Mesendoderm (in vitro differentiated cells): ENCODE data around the gene THAP8.
"Not testable (repeated sequence)": the region's sequence is repeated elsewhere in the genome, so short reads cannot be mapped to it uniquely, and the experiment has no call there.

ENCODE experiments used
- DNase-seq: peaks from one replicate; pipeline ENCODE4 v3.0.0; 2013
- H2AK5ac ChIP-seq: 2 replicates; pipeline ENCODE4 v1.6.1; 2013; ENCODE audit warnings: low read length, inconsistent platforms
- H2BK120ac ChIP-seq: 2 replicates; pipeline ENCODE4 v1.6.1; 2013; ENCODE audit warnings: low read depth, mild to moderate bottlenecking, low read length, moderate library complexity, mixed read lengths
- H2BK15ac ChIP-seq: replicated peaks from 2 replicates; pipeline ENCODE4 v1.6.1; 2013; ENCODE audit warnings: low read depth, mild to moderate bottlenecking, moderate library complexity
- H2BK5ac ChIP-seq: 2 replicates; pipeline ENCODE4 v1.6.1; 2013; ENCODE audit warnings: low read length, inconsistent platforms
- H3K18ac ChIP-seq: 2 replicates; pipeline ENCODE4 v1.6.1; 2013; ENCODE audit warnings: mild to moderate bottlenecking, low read length, mixed read lengths
- H3K23ac ChIP-seq: one replicate; pipeline ENCODE4 v1.6.1; 2013; ENCODE audit warnings: low read length
- H3K27ac ChIP-seq: 2 replicates; pipeline ENCODE4 v1.5.1; 2013; ENCODE audit warnings: low read depth, mild to moderate bottlenecking, inconsistent platforms, low read length, moderate library complexity
- H3K27me3 ChIP-seq: 2 replicates; pipeline ENCODE4 v1.6.1; 2013; ENCODE audit warnings: low read length, control low read depth, mild to moderate bottlenecking, inconsistent platforms; ENCODE audit not compliant: insufficient read depth, poor library complexity
- H3K36me3 ChIP-seq: 2 replicates; pipeline ENCODE4 v1.6.1; 2013; ENCODE audit warnings: low read length, inconsistent platforms; ENCODE audit not compliant: control insufficient read depth, insufficient read depth
- H3K4ac ChIP-seq: one replicate; pipeline ENCODE4 v1.6.1; 2013; ENCODE audit warnings: low read depth, mild to moderate bottlenecking, low read length, moderate library complexity
- H3K4me1 ChIP-seq: 2 replicates; pipeline ENCODE4 v1.6.1; 2013; ENCODE audit warnings: low read depth, low read length, inconsistent platforms; ENCODE audit not compliant: control insufficient read depth
- H3K4me2 ChIP-seq: 2 replicates; pipeline ENCODE4 v1.6.1; 2013; ENCODE audit warnings: low read length
- H3K4me3 ChIP-seq: 2 replicates; pipeline ENCODE4 v1.5.1; 2013; ENCODE audit warnings: mild to moderate bottlenecking, low read length
- H3K56ac ChIP-seq: one replicate; pipeline ENCODE4 v1.6.1; 2013; ENCODE audit warnings: low read length
- H3K79me1 ChIP-seq: 2 replicates; pipeline ENCODE4 v1.6.1; 2013; ENCODE audit warnings: low read length, inconsistent platforms
- H3K79me2 ChIP-seq: 2 replicates; pipeline ENCODE4 v1.6.1; 2013; ENCODE audit warnings: mild to moderate bottlenecking, low read length; ENCODE audit not compliant: control insufficient read depth, insufficient read depth
- H3K9ac ChIP-seq: 2 replicates; pipeline ENCODE4 v1.6.1; 2013; ENCODE audit warnings: low read length, inconsistent platforms
- H4K5ac ChIP-seq: one replicate; pipeline ENCODE4 v1.6.1; 2013; ENCODE audit warnings: low read length
- H4K8ac ChIP-seq: one replicate; pipeline ENCODE4 v1.6.1; 2013; ENCODE audit warnings: low read depth, mild to moderate bottlenecking, control low read depth, low read length, moderate library complexity
- WGBS: extraction: QIAGEN DNeasy Blood & Tissue Kit; methylation state at CpG from one replicate; pipeline ENCODE4 v1.1.7; 2013; ENCODE audit warnings: low lambda C conversion rate, missing lambda C conversion rate; ENCODE audit not compliant: insufficient coverage; ENCODE audit errors: extremely low coverage; 5-methylcytosine and 5-hydroxymethylcytosine counted together

Gene THAP8

GRCh38 chr19:36046443-36047050 lies 7.5 kb downstream of the THAP8 start:
- H4K8ac ChIP-seq = no peak overlapping the region
- no peak overlapping the region for H2BK5ac ChIP-seq
- DNase-seq = no peak
- no peak overlapping the region for H2BK120ac ChIP-seq
- H3K27ac ChIP-seq = no peak overlapping the region
- H2BK15ac ChIP-seq = no peak overlapping the region
- no peak overlapping the region for H3K4me2 ChIP-seq
- peaks cover 2% of the 10 kb centered on the region for H3K4me1 ChIP-seq
- H2AK5ac ChIP-seq = no peak overlapping the region
- H3K79me1 ChIP-seq = no peaks in the 10 kb centered on the region
- H3K27me3 ChIP-seq = no peaks in the 10 kb centered on the region
- H3K79me2 ChIP-seq = no peaks in the 10 kb centered on the region
- H3K4me3 ChIP-seq = no peak overlapping the region
- no peaks in the 10 kb centered on the region for H3K36me3 ChIP-seq
- no peak overlapping the region for H3K56ac ChIP-seq
- no CpG with 5 or more reads among the region's 5 CpGs for WGBS
- no peak overlapping the region for H3K23ac ChIP-seq
- H4K5ac ChIP-seq = no peak overlapping the region
- H3K4ac ChIP-seq = no peak overlapping the region
- H3K18ac ChIP-seq = no peak overlapping the region
- no peak overlapping the region for H3K9ac ChIP-seq

GRCh38 chr19:36043952-36044351 lies 10.1 kb downstream of the THAP8 start:
- no peak for DNase-seq
- Histone ChIP-seq H3K9ac (no peak overlapping the region), H2AK5ac (no peak overlapping the region), H3K36me3 (no peaks in the 10 kb centered on the region), H3K79me1 (no peaks in the 10 kb centered on the region), H3K27me3 (no peaks in the 10 kb centered on the region), H3K79me2 (no peaks in the 10 kb centered on the region), H3K4ac (no peak overlapping the region), H2BK120ac (no peak overlapping the region), H3K23ac (no peak overlapping the region), H3K56ac (no peak overlapping the region), H3K18ac (no peak overlapping the region), H2BK5ac (no peak overlapping the region), H3K4me2 (no peak overlapping the region), H4K5ac (no peak overlapping the region), H3K4me1 (no peaks in the 10 kb centered on the region), H3K4me3 (no peak overlapping the region), H2BK15ac (no peak overlapping the region), H4K8ac (no peak overlapping the region), H3K27ac (no peak overlapping the region)
- no CpG with 5 or more reads among the region's 2 CpGs for WGBS

GRCh38 chr19:36041831-36042230 lies 12.3 kb downstream of the THAP8 start:
- Histone ChIP-seq H3K36me3 (no peaks in the 10 kb centered on the region), H4K5ac (no peak overlapping the region), H3K79me2 (no peaks in the 10 kb centered on the region), H2BK120ac (no peak overlapping the region), H3K23ac (no peak overlapping the region), H3K4me1 (no peaks in the 10 kb centered on the region), H3K79me1 (no peaks in the 10 kb centered on the region), H3K27me3 (no peaks in the 10 kb centered on the region), H2BK5ac (no peak overlapping the region), H3K4ac (no peak overlapping the region), H3K4me3 (no peak overlapping the region), H2AK5ac (no peak overlapping the region), H2BK15ac (no peak overlapping the region), H4K8ac (no peak overlapping the region), H3K56ac (no peak overlapping the region), H3K4me2 (no peak overlapping the region), H3K9ac (no peak overlapping the region), H3K18ac (no peak overlapping the region), H3K27ac (no peak overlapping the region)
- DNase-seq = peak; percentile 61
- no CpG with 5 or more reads among the region's 3 CpGs for WGBS

GRCh38 chr19:36041092-36041491 lies 13.0 kb downstream of the THAP8 start:
- H3K79me2 ChIP-seq, DNase-seq, H3K27ac ChIP-seq, H3K27me3 ChIP-seq, H2BK120ac ChIP-seq, H3K36me3 ChIP-seq, H4K8ac ChIP-seq, H2BK15ac ChIP-seq, H3K56ac ChIP-seq, H3K4me3 ChIP-seq, H4K5ac ChIP-seq, H3K9ac ChIP-seq, H3K79me1 ChIP-seq, H3K4ac ChIP-seq, H2BK5ac ChIP-seq, H3K18ac ChIP-seq, H3K4me1 ChIP-seq, H3K4me2 ChIP-seq, H2AK5ac ChIP-seq, H3K23ac ChIP-seq: not testable (repeated sequence)
- no CpG with 5 or more reads among the region's 6 CpGs for WGBS

- Histone ChIP-seq H4K5ac (no peak overlapping the region), H3K4me3 (no peak overlapping the region)
These were observed 13.6 kb downstream of the THAP8 start for GRCh38 chr19:36040495-36040894.

More at GRCh38 chr19:36040495-36040894, 13.6 kb downstream of the THAP8 start:
- Histone ChIP-seq H3K9ac (no peak overlapping the region), H3K18ac (no peak overlapping the region), H3K79me2 (no peaks in the 10 kb centered on the region), H3K4ac (no peak overlapping the region), H2BK5ac (no peak overlapping the region), H2BK15ac (no peak overlapping the region), H2AK5ac (no peak overlapping the region), H4K8ac (no peak overlapping the region), H2BK120ac (no peak overlapping the region), H3K4me1 (no peaks in the 10 kb centered on the region), H3K36me3 (no peaks in the 10 kb centered on the region), H3K27me3 (no peaks in the 10 kb centered on the region), H3K4me2 (no peak overlapping the region), H3K27ac (no peak overlapping the region), H3K23ac (no peak overlapping the region), H3K79me1 (no peaks in the 10 kb centered on the region), H3K56ac (no peak overlapping the region)
- WGBS = no CpG with 5 or more reads among the region's 6 CpGs
- DNase-seq = no peak
